HG03342 (cell line): ENCODE measurements around the gene SPACA1.
A peak's percentile ranks its signal among the peaks of the same experiment; 100 is the strongest.
"Not testable (repeated sequence)": the region's sequence is repeated elsewhere in the genome, so short reads cannot be mapped to it uniquely, and the experiment has no call there.

ENCODE experiments used
- ATAC-seq: cut with Tn5 transposase; IDR thresholded peaks from one replicate; pipeline ENCODE4 v1.9.1; 2021; ENCODE audit warnings: mild to moderate bottlenecking, moderate library complexity; ENCODE audit not compliant: unreplicated experiment

SPACA1 gene

DNA sequence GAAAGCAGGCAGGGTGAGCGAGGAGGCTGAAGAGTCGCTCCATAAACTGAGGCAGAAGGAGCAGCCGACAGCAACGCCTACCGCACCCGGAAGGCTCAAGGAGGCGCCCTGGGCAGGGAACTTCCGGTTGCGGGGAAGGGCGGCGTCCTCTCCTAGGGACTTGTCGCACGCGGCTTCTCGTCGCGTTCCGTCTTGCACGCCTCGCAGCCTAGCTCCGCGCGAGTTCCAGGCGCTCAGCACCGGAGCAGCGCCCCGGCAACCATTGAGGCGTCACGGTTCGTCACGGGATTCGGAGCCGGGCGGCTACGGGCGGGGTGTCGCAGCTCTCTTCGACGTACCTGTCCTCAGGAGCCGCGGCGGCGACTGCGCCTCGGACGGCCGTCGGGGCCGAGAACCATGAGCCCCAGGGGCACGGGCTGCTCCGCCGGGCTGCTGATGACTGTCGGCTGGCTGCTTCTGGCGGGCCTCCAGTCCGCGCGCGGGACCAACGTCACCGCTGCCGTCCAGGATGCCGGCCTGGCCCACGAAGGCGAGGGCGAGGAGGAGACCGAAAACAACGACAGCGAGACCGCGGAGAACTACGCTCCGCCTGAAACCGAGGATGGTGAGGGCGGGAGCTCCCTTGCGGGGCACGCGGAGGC, at the start of gene SPACA1:
SPACA1 (plus strand) TSS at position 332 of the 641 bp plus-strand sequence; CDS start at position 397, 65 bp downstream.
- ATAC-seq = no peak

DNA sequence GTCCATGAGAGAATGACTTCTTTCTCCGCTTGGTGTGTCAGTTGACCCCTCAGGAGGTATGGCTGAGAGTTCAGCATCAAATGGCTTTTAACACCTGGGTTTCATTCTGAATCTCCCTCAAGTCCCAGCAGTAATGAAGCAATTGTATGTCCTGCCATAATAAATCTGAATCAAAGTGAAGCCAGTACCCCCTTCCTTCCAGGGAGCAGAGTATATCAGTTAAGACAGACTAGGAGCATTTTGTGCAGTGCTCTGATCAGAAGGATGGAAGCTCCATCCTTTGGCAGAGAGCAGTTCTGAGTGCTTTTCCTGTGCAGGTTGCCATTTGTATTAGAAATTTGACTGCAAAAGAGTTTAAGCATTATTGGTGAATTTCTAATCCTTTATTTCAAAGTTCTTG, 46.9 kb upstream of the SPACA1 start:
- no peak for ATAC-seq

DNA sequence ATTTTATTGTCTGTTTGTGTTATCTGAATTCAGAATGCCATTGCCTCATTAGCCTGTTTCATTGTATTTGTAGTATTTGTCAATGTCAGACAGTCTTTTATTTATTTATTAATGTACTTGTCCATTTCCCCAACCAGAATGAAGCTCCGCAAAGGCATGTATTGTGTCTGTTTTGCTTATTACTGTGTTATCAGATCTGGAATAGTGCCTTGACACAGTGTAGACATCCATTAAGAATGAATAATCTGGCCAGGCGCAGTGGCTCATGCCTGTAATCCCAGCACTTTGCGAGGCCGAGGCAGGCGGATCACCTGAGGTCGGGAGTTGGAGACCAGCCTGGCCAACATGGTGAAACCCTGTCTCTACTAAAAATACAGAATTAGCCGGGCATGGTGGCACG, 46.4 kb upstream of the SPACA1 start:
- ATAC-seq = not testable (repeated sequence)

DNA sequence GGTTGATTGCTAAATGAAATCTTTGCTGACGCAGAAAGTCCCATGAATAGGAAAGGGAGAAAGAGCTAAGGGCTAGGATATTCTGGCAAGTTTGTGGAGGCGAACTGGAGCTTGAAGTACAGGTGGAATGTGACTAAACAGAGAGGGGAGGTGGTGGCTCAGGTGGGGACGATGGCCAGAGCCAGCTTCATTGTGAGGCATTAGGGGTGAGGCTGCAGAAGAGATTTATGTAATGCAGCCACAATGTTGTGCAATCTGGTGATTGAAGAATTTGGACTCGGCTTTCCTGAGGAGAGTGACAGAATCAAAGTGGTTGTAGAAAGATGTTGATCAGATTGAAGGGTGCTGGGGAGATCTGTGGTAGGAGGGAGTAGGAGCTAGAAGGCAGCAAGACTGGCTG, 42.9 kb upstream of the SPACA1 start:
- ATAC-seq = no peak

DNA sequence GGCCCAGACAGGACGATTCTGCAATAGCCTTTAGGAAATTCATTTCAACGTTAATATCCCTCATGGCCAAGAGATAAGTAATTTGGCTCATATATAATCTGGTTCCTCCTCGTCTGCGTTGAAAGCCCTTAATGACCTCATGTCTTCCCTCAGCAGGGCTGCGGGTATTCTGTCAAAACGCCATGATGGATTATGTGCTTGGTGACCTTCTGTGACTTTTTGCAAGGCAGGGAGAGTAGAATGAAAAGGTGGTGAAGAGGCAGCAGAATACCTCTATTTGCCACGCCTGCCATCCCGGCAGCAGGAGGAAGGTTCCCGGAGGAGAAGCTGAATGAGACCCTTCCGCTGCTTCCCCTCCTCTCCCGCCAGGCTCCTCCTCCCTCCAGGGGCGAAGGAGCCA, 41.1 kb upstream of the SPACA1 start:
- ATAC-seq = no peak

DNA sequence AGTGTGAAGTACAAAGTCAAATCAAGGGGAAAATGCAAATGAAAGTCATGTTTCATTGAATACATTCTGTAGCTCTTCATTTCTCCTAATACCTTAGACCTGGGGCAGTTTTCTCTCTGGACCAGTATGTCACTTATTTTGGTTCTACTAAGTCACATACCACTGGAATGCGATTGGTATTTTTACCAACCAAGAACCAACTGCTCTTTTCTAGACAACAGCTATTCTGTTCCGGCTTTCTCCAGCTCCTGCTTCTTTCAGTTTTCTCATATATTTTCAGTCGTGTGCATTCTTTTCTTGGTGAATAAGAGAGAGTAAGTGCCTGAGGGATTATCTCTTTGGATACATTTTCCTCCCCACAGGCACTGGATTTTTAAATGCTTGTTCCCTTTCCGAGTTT, 39.2 kb upstream of the SPACA1 start:
- ATAC-seq = no peak

DNA sequence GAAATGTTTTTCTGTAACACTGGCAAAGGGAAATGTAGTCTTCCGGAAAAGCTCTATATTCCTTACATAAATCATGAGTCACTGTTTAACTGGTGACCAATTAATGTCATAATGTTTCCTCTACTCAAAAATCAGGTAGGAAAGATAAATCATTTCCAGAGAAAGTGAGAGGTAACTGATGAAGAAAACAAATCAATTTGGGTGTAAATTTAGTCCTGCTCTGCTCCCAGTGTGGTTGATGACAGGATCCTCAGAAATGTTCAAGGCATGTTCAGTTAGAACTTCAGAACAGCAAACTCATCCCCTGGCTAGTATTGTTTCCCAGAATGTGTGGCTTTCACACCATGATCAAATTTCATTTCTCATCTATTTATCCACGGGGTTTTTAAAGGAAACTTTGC, 38.8 kb upstream of the SPACA1 start:
- ATAC-seq = no peak

DNA sequence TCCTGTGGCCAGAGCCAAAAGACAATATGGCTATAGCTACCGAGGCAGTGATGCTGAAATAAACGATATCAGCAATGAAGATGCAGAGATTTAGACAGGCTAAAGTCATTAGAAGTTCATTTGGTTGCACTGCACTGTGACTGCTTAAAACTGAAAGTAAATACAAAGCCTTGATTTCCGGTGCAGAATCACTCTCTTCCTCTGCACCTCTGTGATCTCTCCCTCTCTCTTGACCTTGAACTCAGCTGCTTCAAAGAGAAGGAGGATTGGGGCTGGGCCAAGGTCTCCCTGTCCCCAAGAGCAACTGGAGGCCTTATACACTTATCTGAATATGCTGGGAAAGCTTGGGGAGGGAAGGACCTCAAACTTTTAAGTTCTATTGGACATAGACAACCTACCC, 34.6 kb upstream of the SPACA1 start:
- peak; percentile 62 for ATAC-seq

- no peak for ATAC-seq
These were observed 34.1 kb upstream of the SPACA1 start for GRCh38 chr6:88013554-88013953.

DNA sequence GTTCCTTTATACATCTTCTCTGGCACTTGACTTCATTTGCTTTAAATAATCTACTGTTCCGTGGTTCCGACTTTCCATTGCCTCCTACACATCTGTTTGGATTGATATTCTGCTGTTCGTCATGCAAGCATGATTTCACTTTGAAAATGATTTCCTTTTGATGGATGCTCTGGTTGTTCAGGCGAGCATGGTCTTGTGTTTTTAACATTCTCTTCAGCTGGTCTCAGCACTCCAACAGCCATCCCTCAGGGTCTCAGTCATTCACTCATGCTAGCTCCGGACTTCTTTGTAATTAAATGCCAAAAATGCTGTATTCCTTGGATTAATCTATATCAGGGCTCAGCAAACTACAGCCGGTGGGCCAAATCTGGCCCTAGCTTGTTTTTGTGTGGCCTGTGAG, 27.2 kb upstream of the SPACA1 start:
- no peak for ATAC-seq

DNA sequence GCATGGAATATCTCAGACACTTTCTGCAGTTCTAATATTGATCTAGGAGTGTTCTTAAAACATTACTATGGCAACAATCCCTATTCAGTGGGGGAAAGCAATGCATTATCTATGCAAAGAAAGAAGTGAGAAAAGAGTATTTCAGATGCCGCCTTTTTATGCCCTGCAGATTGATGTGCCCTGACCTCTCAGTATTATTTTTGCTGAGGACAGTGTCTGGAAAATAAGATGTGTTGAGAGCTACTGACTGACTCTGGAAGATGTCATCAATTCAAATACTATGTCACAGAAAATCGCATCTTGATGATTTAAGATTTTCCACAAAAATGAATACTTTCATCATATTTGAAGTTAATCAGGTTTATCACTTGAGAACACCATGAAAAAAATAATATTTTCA, 22.9 kb upstream of the SPACA1 start:
- no peak for ATAC-seq

DNA sequence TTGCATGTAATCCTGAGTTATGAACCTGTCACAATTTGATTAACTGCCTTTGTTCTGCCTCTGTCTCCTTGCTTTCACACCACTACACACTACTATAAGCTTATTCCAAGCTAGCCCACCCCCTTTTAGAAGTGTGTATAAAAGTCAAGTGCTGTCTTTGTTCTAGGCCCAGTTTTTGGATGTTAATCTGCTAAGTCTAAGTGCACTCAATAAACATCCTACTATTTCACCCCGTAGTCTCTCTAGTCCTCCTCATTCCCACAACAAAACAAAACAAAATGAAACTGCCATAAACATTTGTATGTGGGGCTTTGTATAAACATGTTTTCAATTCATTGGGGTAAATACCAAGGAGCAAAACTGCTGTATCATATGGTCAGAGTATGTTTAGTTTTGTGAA, 16.1 kb upstream of the SPACA1 start:
- no peak for ATAC-seq

DNA sequence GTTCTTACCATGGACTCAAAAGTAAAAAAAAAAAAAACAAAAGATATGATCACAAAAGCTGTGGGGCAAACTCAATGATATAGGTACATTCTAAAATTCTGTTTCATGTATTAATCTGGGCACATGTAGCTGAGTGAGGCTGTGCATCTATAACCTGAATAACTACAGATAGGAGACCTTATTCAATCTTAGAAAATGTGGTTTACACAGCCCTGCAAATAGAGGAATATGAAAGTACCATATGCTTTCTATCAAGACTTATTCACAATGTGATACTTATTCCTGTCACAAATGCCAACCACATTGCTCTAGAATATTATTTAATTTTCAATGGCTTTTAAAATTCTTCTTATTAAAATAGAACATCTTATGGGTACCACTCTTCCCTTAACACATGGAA, 3.1 kb upstream of the SPACA1 start:
- ATAC-seq = no peak

GRCh38 chr6:88045521-88046136, 2.0 kb upstream of the SPACA1 start:
- no peak for ATAC-seq

- no peak for ATAC-seq
These were observed 937 bp downstream of the SPACA1 start for GRCh38 chr6:88048578-88048977.

- ATAC-seq = no peak
These were observed 2.6 kb downstream of the SPACA1 start for GRCh38 chr6:88050140-88050818.

- ATAC-seq = no peak
These were observed 11.6 kb downstream of the SPACA1 start for GRCh38 chr6:88059191-88059590.

GRCh38 chr6:88062376-88062775, 14.7 kb downstream of the SPACA1 start:
- ATAC-seq = no peak

GRCh38 chr6:88072462-88072861, 24.8 kb downstream of the SPACA1 start:
- no peak for ATAC-seq

- ATAC-seq = no peak
These were observed 27.1 kb downstream of the SPACA1 start for GRCh38 chr6:88074791-88075190.

GRCh38 chr6:88077305-88077704, 29.7 kb downstream of the SPACA1 start:
- ATAC-seq = no peak

- no peak for ATAC-seq
These were observed 39.2 kb downstream of the SPACA1 start for GRCh38 chr6:88086792-88087191.
